BLaER1 (cell line): Measurements from ENCODE around the gene SLC4A5.
A peak's percentile ranks its signal among the peaks of the same experiment; 100 is the strongest.

ENCODE experiments used
- H3K27ac ChIP-seq: shearing (Covaris generic); formaldehyde crosslinking; 2 replicates; pipeline ENCODE4 v1.8.1; 2022
- H3K27me3 ChIP-seq: shearing (Covaris generic); formaldehyde crosslinking; 2 replicates; pipeline ENCODE4 v1.8.1; 2022
- H3K36me3 ChIP-seq: shearing (Covaris generic); formaldehyde crosslinking; 2 replicates; pipeline ENCODE4 v1.8.1; 2022
- H3K4me1 ChIP-seq: shearing (Covaris generic); formaldehyde crosslinking; 2 replicates; pipeline ENCODE4 v1.8.1; 2022
- H3K4me2 ChIP-seq: shearing (Covaris generic); formaldehyde crosslinking; 2 replicates; pipeline ENCODE4 v1.8.1; 2022
- H3K4me3 ChIP-seq: shearing (Covaris generic); formaldehyde crosslinking; 2 replicates; pipeline ENCODE4 v1.8.1; 2022
- H3K9ac ChIP-seq: shearing (Covaris generic); formaldehyde crosslinking; 2 replicates; pipeline ENCODE4 v1.8.1; 2022
- H3K9me3 ChIP-seq: shearing (Covaris generic); formaldehyde crosslinking; 2 replicates; pipeline ENCODE4 v1.8.1; 2022
- H4K20me1 ChIP-seq: shearing (Covaris generic); formaldehyde crosslinking; 2 replicates; pipeline ENCODE4 v1.8.1; 2022
- Cebpa-rat ChIP-seq: shearing (Covaris generic); IDR thresholded peaks from 2 replicates; pipeline ENCODE4 v1.8.1; 2022

The SLC4A5 gene

DNA sequence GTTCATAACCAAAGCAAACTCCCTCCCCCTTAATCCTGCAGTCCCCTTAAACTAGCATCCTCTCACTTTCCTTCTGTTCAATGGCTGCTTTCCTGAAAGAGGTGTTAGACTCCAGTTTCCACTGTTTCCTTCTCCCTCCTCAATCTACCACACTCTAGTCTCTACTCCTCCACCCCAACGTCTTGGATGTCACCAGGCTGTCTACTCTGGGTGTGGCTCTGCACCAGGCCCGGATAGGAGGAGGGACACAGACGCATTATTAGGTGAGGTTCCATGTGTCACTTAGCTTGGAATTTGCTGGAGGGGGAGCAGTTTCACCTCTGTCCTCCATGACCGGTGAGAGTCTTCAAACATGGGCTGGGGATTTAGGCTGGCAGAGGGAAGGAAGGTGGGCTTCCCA lies 83.5 kb downstream of the SLC4A5 start:
- Histone ChIP-seq H3K27me3 (no peaks in the 10 kb centered on the region), H4K20me1 (no peaks in the 10 kb centered on the region), H3K4me3 (no peak overlapping the region), H3K4me1 (no peaks in the 10 kb centered on the region), H3K27ac (no peak overlapping the region), H3K36me3 (no peaks in the 10 kb centered on the region), H3K9ac (no peak overlapping the region), H3K9me3 (no peaks in the 10 kb centered on the region), H3K4me2 (no peak overlapping the region)
- TF ChIP-seq Cebpa-rat, result no peak

DNA sequence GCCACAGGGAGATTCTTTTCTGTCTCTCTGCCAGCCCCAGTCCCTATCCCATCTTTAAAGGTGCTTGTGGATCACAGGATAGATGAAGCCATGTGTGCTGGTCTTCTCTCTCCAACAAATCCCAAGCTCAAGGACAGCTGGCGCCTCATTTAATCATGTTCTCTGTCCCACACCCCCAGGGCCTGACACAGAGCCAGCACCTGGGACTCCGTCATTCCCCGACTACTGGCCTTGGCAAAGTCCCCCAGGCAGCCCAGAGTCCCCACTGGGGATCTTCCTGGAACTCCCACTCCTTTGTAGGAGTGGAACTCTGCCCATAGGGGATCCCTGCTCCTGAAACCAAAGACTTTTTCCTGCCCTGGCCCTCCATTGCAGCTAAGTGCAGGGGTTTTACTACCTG lies 84.0 kb downstream of the SLC4A5 start:
- Histone ChIP-seq H3K27me3 (no peaks in the 10 kb centered on the region), H3K9me3 (no peaks in the 10 kb centered on the region), H3K27ac (no peak overlapping the region), H3K4me1 (no peaks in the 10 kb centered on the region), H3K4me2 (no peak overlapping the region), H3K36me3 (no peaks in the 10 kb centered on the region), H3K9ac (no peak overlapping the region), H4K20me1 (no peaks in the 10 kb centered on the region), H3K4me3 (no peak overlapping the region)
- no peak for TF ChIP-seq Cebpa-rat

DNA sequence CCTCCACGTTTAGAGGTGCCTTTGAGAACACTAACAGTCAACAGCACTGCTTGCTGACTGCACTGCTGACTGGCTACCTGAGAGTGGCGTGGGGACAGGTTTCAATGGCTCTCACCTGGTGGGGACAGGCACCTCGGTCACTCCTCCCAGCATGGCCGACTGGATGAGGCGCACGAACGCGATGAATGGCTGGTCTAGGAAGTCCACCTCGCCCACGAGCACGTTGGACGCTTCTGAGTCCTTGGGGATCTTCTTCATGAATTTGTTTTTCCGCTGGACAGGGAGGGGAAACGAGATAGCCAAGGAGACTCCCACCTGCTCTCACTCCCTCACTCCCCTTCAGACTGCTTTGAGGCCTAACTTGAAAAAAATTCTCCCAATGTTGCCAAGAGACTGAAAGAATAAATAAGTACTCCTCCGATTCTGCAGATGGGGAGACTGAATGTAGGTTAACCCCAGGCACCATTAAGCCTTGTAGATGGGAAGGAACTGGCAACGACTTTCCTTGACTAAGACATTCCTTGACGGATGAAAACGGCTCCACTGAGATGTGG lies 87.5 kb downstream of the SLC4A5 start:
- H3K4me2 ChIP-seq, result no peak overlapping the region
- no peak overlapping the region for H3K9ac ChIP-seq
- no peak for TF ChIP-seq Cebpa-rat
- no peaks in the 10 kb centered on the region for H3K4me1 ChIP-seq
- no peaks in the 10 kb centered on the region for H3K9me3 ChIP-seq
- no peaks in the 10 kb centered on the region for H3K27me3 ChIP-seq
- H3K4me3 ChIP-seq, result no peak overlapping the region
- H4K20me1 ChIP-seq, result no peaks in the 10 kb centered on the region
- no peaks in the 10 kb centered on the region for H3K36me3 ChIP-seq
- H3K27ac ChIP-seq, result no peak overlapping the region

DNA sequence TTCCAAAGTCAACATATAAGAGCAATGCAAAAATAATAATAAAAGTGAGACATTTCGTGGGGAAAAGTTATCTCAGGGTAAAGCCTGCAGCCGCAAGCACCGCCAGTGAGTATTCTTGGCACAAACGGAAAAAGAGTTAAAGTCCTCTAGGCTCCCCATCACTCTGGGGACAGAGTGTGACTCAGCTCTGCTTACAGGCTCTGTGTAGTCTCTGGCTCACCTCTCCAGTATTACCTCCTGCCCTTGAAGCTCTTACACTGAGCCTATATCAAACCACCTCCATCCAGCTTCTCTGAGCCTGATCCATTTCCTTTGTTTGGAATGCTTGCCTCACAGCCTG lies 89.3 kb downstream of the SLC4A5 start:
- no peaks in the 10 kb centered on the region for H4K20me1 ChIP-seq
- H3K27ac ChIP-seq, result no peak overlapping the region
- H3K27me3 ChIP-seq, result no peaks in the 10 kb centered on the region
- peaks cover 7% of the 10 kb centered on the region for H3K4me1 ChIP-seq
- H3K9ac ChIP-seq, result no peak overlapping the region
- TF ChIP-seq Cebpa-rat, result no peak
- H3K9me3 ChIP-seq, result no peaks in the 10 kb centered on the region
- no peak overlapping the region for H3K4me3 ChIP-seq
- no peak overlapping the region for H3K4me2 ChIP-seq
- no peaks in the 10 kb centered on the region for H3K36me3 ChIP-seq

DNA sequence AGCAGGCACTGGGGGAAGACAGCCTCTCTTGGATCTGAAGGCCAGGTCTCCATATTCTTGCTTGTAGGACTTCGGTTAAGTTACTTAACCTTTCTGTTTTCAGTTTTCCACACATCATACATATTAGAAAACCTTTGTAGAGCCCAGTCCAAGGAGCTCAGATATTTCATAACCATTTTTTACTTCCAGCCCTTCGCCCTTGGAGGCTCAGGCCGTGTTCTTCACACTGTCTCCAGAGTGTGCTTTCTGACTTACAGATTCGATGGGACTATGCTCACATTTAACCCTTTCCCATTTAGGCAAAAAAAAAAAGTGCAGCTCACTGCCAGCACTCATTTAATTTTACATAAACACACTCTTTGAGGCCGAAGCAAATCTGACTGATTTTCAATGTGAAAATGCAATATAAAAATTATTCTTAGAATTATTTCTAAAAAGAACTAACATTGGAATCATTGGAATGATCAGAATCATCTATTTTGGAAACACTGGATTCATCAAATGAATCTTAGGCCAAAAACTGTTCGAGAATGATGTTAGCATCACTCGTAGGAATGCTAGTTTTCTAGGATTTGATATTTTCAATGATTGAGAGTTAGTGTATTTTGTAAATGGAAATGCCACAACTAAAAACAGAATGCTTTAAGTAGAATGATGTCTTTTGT lies 89.8 kb downstream of the SLC4A5 start:
- Histone ChIP-seq H3K4me1 (peaks cover 7% of the 10 kb centered on the region), H4K20me1 (no peaks in the 10 kb centered on the region), H3K27me3 (no peaks in the 10 kb centered on the region), H3K4me3 (no peak overlapping the region), H3K9me3 (no peaks in the 10 kb centered on the region), H3K27ac (no peak overlapping the region), H3K36me3 (no peaks in the 10 kb centered on the region), H3K4me2 (no peak overlapping the region), H3K9ac (no peak overlapping the region)
- TF ChIP-seq Cebpa-rat, result no peak

DNA sequence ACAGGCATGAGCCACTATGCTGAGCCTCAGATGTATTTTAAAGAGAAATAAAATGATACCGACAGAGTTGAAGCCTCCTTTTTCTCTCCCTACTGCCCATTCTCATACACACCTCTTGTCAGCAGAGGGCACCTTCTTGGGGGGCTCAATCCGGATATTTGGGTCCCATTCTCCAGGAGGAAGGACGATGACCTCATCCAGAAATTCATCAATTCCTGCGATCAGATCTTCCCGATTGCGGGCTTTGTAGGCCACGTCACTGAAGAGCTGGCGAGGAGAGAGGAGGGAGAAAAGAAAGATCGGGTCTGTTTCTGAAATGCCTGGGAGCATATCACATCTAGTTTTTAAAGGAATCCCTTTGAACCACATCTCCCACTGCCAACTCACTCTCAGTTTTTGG lies 90.4 kb downstream of the SLC4A5 start:
- Histone ChIP-seq H3K9me3 (no peaks in the 10 kb centered on the region), H4K20me1 (no peaks in the 10 kb centered on the region), H3K36me3 (no peaks in the 10 kb centered on the region), H3K4me2 (no peak overlapping the region), H3K27me3 (no peaks in the 10 kb centered on the region), H3K4me3 (no peak overlapping the region), H3K4me1 (peaks cover 7% of the 10 kb centered on the region), H3K27ac (no peak overlapping the region), H3K9ac (no peak overlapping the region)
- TF ChIP-seq Cebpa-rat, result no peak

DNA sequence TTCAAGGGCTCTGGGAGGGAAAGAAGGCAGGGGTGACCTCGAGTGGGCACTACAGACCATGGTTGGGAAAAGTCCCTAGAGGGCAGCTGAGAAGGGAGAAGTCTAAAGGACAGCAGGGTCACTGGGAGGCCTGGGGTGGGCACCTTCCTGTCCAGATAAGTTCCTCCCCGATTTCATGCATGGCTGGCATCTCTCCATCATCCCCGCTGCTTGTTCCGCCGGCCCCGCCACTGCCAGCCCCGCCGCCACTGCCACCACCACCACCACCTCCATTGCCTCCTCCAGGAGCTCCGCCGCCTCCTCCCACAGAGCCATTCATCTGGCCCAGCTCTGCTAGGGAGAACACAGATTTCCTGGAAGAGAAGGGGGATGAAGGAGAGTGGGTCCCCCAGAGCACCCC lies 91.2 kb downstream of the SLC4A5 start:
- H3K4me1 ChIP-seq, result peaks cover 7% of the 10 kb centered on the region
- no peak overlapping the region for H3K4me3 ChIP-seq
- H4K20me1 ChIP-seq, result no peaks in the 10 kb centered on the region
- TF ChIP-seq Cebpa-rat, result no peak
- H3K36me3 ChIP-seq, result no peaks in the 10 kb centered on the region
- H3K4me2 ChIP-seq, result no peak overlapping the region
- H3K27ac ChIP-seq, result no peak overlapping the region
- no peaks in the 10 kb centered on the region for H3K9me3 ChIP-seq
- H3K9ac ChIP-seq, result no peak overlapping the region
- no peaks in the 10 kb centered on the region for H3K27me3 ChIP-seq

DNA sequence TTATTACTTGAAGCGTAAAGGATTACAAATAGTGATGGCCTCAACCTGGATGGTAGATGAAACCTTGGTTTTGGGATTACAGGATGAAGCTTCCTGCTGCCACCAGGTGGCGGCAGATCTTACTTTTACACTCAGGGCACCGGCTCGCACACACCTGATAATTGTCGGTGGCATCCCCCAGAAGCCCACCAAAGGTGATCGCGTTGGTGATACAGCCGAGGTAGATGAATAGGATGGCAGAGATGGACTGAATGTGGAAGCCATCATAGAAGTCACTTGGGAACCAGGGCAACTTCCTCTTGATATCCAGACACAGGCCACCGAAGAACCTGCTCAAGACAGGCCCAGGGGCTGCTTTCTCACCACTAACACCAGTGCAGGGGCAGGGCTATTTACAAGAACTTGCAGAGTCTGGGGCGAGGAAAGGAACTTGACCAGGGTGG lies 93.0 kb downstream of the SLC4A5 start:
- Histone ChIP-seq H3K36me3 (no peaks in the 10 kb centered on the region), H3K27ac (no peak overlapping the region), H3K4me2 (no peak overlapping the region), H3K9me3 (no peaks in the 10 kb centered on the region), H3K4me1 (peaks cover 15% of the 10 kb centered on the region), H3K9ac (no peak overlapping the region), H3K27me3 (no peaks in the 10 kb centered on the region), H4K20me1 (no peaks in the 10 kb centered on the region), H3K4me3 (no peak overlapping the region)
- TF ChIP-seq Cebpa-rat, result no peak

DNA sequence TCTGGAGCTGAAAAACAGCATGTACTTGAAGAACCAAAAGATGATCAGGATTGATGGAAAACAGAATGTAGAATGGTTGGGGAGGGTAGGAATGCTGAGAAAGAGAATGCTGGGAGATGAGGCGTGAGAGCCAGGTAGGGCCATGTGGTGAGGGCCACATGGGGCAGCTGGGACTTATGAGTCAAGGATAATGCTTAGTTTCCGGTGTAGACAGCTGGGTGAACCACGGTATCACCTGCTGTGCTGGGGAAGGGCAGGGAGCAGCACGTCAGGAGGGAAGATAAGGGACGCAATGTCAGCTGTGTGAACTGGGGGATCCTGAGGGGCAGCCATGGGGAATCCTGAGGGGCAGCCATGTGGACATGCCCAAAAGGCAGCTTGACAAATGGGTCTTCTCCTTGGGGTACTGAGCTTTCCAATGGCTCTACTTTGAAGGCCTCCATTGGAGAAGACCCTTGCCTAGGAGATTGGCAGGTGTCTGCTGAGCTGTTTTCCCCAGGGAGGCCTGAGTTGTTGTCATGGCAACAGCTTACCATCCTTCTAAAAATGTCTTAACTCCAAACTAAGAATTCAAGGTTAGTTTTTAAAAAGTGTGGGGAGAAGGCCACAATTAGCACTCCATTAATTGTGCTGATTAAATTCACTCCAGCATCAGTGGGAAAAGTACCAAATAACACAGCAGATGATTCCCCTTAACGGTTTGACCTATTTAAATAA lies 93.7 kb downstream of the SLC4A5 start:
- Histone ChIP-seq H3K36me3 (no peaks in the 10 kb centered on the region), H3K27ac (no peak overlapping the region), H3K4me1 (peaks cover 15% of the 10 kb centered on the region), H3K4me3 (no peak overlapping the region), H3K9me3 (no peaks in the 10 kb centered on the region), H3K9ac (no peak overlapping the region), H3K4me2 (peak overlapping the region; percentile 14; the same call in 1 of the 2 replicates), H4K20me1 (no peaks in the 10 kb centered on the region), H3K27me3 (no peaks in the 10 kb centered on the region)
- no peak for TF ChIP-seq Cebpa-rat

DNA sequence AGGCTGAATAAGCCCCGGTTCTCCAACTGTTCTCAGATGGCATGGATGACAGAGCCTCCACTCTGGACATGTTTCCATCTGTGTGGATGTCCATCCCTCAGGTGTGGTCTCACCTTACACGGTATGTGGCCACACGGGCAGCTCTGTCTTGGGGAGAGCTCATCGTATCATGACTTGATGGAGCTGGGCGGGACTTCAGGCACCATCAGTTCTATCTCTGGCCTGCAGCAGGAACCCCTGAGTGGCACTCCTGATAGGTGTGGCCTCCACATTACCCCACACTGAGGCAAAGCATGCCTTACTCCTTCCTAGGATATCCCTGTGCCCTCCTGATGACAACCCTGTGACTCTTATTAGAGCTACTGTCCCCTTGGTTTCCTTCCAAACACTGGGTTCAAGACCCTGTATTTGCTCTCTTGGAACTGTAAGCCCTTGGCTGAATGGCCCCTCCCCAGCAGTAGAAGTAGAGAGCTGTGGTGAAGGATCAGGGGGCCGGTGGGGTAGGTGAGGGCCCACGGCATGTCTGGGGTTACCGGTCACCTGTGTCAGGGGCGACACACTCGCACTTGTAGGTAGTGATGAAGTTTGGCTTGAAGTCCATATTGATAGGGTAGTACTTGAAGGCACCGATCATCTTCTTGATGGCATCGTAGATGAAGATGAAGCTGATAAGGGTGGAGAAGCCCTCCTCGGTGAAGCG lies 96.6 kb downstream of the SLC4A5 start:
- no peak overlapping the region; the same call in 1 of the 2 replicates for H3K4me2 ChIP-seq

More for the DNA sequence above, 96.6 kb downstream of the SLC4A5 start:
- TF ChIP-seq Cebpa-rat, result no peak
- no peaks in the 10 kb centered on the region for H3K9me3 ChIP-seq
- H3K27me3 ChIP-seq, result no peaks in the 10 kb centered on the region
- no peak overlapping the region for H3K4me3 ChIP-seq
- H4K20me1 ChIP-seq, result no peaks in the 10 kb centered on the region
- no peaks in the 10 kb centered on the region for H3K36me3 ChIP-seq
- peaks cover 15% of the 10 kb centered on the region for H3K4me1 ChIP-seq
- H3K27ac ChIP-seq, result no peak overlapping the region
- H3K9ac ChIP-seq, result no peak overlapping the region
